ENCODE data around the gene DENND5B.
A peak's percentile ranks its signal among the peaks of the same experiment; 100 is the strongest.

DENND5B gene

DNA sequence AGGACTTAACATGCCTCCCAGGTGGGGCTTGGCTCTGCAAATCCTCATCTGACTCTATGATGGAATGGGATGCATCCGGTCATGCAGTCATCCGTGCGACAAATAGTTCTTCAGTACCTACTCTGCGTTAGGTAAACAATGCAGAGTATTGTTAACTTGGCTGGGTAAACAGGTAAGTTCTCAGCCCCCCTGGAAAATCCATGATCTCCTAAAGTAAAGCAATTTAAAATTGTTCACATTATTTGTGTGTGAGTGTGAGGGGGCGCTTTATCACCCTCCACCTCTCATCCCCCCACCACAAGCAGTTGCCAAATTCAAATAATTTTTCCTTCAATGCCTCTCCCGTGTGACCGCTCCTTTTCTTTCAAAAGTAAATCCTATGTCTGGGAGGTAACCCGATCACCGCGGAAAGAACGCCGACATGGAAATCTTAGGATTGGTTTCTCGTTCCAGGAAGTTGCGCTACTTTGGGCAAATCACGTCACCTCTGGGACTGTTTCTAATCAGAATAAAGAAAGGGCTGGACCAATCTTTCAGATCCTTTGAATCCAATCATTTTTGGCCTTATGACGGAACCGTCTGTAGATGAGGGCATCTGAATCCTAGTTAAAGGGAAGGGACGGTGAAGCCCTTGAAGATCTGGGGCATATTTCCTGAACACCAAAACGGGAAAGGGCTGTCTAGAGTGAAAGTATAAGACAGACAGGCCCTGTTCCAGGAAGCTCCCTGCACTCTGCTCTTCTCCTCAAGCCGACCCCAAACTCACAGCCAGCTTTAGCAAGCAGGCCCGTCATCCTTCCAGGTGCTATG, 221.0 kb downstream of the DENND5B start:
- DNase-seq = peak; percentile 67

DNA sequence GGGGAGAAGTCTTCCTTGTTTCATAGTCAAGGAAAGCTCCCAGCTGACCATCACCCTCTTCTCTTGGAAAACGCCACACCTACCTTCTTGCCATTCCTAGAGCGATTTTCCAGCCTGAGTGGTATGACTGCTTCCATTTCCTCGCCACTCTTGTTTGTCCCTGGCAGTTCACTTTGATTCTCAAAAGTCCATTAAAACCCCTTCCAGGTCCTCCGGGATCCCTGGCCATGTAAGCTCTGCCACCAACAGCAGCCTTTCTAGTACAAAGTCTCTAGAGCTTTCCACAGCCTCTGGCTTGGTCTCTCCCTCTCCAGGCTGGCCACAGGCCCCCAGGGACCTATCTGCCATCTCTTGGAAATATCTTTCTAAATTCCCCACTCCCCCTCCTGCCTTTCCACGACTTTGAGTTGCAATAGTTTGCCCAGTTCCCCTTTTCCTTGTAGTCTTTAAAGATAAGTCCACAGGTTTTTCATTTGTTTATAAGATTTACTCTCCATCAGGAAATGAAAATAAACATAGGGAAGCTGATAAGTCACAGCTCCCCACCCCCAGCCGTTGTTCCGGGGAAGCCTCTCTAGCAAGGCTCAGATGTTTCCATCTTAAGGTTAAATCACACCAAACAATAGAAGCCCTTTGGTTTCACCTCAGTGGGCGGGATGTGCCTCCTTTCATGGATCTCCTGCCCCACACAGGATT, 222.1 kb downstream of the DENND5B start:
- DNase-seq = no peak

DNA sequence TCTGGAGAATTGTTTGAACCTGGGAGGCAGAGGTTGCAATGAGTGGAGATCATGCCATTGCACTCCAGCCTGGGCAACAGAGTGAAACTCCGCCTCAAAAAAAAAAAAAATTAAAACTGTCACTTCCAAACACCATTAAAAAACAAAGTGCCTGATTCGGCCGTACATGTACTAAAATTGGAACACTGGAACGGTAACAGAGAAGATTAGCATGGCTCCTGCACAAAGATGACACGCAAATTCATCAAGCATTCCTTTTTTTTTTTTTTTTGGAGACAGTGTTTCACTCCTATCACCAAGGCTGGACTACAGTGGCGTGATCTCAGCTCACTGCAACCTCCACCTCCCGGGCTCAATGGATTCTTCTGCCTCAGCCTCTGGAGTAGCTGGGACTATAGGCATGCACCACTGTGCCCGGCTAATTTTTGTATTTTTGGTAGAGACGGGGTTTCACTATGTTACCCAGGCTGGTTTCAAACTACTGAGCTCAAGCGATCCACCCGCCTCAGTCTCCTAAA, 224.8 kb downstream of the DENND5B start:
- no peak for DNase-seq

DNA sequence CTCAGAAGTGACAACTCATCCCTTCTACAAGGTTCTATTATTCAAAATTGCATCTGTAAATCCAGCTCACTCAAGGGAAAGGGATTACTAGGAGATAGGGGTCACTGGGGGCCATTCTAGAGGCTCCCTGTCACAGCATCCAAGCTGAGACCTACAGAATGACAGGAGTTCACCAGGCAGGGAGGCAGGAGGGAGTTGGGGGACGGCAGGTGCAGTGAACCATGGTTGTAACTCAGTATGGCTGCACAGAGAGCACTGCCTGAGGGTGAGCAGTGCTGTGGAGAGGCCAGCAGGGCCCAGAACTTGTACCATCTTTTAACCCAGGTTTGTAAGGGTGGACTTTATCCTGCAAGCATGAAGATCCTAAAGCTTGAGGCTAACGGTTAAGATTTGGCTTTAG, 227.1 kb downstream of the DENND5B start:
- DNase-seq = no peak

DNA sequence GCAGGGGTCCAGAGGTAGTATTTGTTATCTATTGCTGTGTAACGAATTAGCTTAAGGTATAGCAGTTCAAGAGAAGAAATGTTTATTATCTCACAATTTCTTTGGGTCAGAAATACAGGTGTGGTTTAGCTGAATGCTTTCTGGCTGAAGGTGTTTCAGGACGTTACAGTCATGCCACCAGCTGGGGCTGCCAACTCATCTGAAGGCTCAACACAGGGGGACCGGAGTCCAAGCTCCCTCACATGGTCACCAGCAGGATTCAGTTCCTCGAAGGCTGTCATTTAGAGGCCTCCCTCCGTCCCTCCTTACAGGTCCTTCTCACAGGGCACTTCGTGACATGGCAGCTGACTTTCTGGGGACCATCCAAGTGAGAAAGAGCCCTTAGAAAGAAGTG, 227.5 kb downstream of the DENND5B start:
- no peak for DNase-seq

DNA sequence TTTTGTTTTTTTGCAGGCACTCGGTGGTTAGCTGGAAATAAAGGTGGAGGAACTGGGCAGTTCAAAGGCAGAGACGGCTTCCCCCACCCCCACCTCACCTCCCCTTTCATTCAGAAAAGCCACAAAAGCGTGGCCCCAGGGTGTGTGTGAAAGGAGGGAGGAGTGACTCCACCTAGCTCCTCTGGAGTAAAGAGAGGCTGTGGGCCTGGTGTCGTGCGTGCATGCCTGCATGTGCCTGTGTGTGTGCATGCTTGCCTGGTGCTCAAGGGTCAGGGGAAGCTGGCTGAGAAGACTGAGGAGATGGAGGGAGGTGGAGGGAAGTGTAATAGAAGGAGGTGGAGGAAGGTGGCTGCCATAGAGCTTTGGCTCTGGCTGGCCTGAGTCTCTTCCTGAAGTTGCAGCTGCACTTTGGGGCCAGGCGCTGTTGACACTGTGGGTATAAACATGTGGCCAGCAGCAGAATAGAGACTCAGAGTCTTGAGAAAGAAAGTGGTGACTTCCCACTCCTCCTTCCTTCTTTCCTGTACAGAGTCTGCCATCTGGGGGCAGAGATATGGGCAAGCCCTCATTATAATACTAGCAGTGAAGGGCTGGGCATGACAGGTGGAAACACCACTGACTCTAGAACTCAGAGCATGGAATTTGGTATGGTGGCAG, 228.0 kb downstream of the DENND5B start:
- DNase-seq = no peak

DNA sequence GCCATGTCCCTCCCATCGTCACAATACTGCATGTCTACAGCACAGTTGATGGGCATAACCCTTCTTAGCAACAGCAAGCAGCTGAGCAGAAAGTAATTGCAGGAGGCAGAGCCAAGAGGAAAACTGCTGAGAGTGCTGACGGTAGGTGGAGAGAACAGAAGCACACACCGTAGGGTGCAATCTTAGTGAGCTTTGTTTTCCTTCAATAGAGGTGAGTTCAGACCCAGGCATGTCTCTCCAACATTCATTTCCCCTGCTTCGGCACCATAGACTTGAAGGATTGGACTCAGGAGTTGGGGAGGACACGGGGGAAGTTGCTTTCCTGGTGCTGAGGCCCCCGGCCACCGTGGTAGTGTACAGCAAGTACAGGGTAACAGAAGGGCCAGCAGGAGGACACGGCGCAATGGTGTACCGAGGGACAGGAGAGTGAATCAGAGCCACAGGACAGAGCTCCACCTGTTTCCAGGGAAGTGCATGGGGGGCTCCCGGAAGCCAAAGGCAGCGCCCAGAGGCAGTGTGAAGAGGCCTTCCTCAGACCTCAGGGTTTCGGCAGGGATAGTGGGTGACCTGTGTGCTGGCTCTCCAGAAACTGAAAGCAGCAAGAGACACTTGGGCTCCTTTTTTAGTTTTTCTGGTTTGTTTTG, 228.7 kb downstream of the DENND5B start:
- no peak for DNase-seq

DNA sequence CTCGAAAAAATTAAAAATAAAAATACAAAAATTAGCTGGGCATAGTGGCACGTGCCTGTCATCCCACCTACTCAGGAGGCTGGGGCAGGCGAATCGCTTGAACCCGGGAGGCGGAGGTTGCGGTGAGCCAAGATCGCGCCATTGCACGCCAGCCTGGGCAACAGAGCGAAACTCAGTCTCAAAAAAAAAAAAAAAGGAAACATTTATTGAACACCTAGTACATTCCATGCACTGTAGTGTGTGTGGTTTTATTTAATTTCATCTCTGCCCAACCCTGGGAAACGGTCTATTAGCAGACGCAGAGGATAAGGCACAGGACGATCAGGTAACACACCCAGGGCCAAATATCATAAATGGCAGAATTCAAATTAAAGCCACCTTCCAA, 229.2 kb downstream of the DENND5B start:
- no peak for DNase-seq

DNA sequence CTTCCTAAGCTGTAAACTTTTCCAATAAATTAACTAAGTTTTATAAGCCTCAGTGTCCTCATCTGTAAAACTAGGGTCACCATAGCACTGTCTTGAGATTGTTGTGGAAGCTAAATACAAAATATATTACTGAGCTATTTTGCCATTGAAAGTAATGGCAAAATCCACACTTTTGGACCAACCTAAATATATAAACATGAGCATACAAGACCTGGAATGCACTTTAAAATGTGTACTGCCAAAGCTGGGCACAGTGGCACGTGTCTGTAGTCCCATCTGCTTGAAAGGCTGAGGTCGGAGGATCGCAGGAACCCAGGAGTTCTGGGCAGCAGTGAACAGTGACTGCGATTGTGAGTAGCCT, 235.2 kb downstream of the DENND5B start:
- DNase-seq = no peak

DNA sequence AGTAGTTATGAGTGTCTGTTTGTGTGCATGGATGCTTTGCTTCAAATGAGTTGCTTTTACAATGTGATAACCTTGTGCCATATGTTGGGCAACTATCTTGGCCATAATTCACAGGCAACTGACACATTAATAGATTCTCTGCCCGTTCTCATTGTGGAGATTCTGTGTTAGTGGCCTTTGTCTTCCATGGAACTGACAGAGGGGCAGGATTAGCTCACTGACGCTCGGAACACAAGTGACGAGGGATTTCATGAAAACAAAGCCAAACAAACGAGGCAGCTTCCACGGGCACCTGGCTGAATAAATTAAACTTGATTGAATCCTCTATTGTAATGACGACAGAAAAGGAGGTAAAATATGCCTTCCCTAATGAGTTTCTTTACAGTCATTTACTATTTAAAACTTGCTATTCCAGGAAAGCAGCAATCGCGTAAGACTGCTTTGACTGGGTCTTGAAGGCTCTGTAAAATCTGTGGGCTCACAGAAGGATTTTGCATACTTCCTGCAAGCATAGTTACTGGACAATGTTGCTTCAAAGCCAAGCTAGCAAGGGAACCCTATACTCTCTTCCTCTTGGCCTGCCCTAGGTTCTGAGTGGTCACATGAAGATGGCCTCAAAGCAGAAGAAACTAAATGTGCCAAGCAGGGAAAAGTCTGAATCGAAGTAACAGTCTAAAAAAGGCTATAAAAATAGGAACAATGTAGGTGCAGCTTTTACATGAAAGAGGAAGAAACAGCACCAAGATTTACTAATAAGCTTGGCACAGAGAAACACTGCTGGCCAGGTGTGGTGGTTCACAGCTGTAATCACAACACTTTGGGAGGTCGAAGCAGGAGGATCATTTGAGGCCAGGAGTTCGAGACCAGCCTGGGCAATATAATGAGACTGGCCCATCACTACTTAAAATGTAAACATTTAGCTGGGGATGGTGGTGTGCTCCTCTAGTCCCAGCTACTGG, 236.9 kb downstream of the DENND5B start:
- no peak for DNase-seq

DNA sequence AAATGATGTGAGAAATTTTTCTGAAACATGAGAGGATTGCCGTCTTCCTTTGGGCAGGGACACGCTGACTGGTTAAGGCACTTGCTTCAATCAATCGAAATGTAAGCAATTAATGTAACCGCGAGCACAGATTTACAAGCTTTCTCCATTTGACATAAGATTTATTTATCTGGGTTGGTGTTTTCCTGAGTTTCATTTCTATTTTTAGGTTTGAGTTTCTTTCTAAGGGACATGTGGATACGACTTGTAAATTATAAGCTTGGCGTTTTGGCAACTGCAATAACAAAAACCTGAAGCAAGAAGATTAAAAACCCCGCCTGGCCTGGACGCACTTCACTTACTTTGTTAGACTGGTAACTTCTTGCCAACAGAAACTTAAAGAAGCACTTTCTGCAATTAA, 244.7 kb downstream of the DENND5B start:
- DNase-seq = no peak

DNA sequence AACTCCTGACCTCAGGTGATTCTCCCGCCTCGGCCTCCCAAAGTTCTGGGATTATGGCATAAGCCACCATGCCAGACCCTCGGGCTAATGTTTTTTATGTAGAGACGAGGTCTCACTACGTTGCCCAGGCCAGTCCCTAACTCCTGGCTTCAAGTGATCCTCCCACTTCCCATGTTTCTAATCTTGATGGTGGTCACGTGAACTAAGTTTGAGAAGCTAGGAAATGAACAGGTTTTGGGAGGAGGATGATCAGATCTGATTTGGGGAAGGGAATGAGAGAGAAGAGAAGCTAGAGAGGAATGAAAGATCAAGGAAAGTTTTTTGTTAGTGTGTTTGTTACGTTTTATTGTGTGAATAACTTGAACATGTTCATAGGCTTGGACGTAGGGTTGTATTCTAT, 247.8 kb downstream of the DENND5B start:
- DNase-seq = no peak

DNA sequence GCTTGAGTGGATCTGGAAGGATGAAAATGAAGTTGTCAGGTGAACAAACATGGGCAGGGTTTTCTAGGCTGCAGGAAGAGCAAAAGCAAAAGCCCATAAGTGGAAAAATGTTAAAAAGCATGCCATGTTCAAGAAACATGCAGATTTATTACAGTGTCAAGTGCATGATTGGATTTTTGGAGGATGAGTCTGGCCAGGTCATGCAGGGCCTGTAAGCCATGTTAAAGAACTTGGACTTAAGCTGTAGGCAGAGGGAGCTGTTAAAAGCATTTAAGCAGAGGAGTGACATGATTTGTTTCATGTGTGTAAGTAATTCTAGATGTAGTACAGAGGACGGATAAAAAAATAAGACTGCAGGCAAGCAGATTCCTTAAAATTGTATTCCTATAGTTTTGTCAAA, 248.7 kb downstream of the DENND5B start:
- no peak for DNase-seq

DNA sequence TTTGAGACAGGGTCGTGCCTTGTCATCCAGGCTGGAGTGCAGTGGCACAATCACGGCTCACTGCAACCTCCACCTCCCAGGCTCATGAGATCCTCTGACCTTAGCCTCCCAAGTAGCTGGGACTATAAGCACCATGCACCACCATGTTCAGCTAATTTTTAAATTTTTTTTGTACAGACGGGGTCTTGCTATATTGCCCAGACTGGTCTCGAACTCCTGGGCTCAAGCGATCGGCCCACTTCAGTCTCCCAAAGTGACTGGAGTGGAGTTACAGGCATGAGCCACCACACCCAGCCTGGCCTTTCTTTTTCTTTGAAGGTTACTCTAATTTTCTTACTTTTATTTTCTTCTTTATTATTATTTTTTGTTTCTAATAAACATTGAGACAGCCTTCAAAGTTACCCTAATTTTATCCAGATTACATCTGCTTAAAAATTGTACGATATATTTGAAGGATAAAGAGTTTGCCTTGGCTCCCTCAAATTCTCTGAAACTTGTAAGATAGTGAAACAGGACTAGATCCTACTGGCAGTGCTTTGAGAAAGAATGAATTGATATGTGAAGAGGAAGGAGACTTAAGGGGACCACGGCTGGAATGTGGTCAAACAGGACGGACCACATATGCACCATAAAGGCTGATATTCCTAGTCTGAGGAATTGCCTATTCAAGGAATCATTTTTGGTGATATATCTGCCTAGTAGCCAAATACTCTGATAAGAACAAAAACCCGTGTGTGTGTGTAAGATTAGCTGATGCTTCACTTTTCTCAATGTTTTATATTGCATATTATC, 250.9 kb downstream of the DENND5B start:
- DNase-seq = no peak

DNA sequence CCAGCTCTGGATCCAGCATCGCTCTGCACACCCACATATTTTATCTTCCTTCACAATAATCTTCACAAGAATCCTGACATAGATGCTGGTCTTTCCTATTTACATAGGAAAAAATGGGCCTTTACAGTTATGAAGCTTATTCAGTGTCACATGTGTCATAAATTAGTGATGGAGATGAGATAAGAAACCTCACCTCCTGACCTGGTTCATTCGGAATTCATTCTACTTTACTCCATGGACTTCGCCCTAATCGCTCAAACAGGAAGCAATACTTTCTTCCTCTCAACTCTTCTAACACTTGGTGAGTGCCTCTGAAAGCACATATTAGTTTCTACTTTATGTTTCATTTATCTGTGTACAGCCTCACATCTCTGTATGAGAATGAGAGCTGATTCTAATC, 253.0 kb downstream of the DENND5B start:
- no peak for DNase-seq
